Ureter (tissue), 1 donor: ENCODE data around the gene AASDHPPT. TPM values are rescaled to one million over a fixed set of nuclear protein-coding genes. Genes with fewer than 3 reads are reported as not detected.
"Not testable (repeated sequence)": the region's sequence is repeated elsewhere in the genome, so short reads cannot be mapped to it uniquely, and the experiment has no call there.

ENCODE experiments used
- DNase-seq: peaks from one replicate; pipeline ENCODE4 v3.0.0-alpha.2; 2020; ENCODE audit warnings: low spot score
- total RNA-seq: library from RNA; stranded (reverse); gene quantifications from one replicate; pipeline ENCODE4 v1.2.4, GENCODE V29; 2023
- donor health status: DM: yes; HTN: yes; CAD: no.

Gene AASDHPPT, protein sequence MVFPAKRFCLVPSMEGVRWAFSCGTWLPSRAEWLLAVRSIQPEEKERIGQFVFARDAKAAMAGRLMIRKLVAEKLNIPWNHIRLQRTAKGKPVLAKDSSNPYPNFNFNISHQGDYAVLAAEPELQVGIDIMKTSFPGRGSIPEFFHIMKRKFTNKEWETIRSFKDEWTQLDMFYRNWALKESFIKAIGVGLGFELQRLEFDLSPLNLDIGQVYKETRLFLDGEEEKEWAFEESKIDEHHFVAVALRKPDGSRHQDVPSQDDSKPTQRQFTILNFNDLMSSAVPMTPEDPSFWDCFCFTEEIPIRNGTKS
- total RNA-seq: 29.7 TPM

DNA sequence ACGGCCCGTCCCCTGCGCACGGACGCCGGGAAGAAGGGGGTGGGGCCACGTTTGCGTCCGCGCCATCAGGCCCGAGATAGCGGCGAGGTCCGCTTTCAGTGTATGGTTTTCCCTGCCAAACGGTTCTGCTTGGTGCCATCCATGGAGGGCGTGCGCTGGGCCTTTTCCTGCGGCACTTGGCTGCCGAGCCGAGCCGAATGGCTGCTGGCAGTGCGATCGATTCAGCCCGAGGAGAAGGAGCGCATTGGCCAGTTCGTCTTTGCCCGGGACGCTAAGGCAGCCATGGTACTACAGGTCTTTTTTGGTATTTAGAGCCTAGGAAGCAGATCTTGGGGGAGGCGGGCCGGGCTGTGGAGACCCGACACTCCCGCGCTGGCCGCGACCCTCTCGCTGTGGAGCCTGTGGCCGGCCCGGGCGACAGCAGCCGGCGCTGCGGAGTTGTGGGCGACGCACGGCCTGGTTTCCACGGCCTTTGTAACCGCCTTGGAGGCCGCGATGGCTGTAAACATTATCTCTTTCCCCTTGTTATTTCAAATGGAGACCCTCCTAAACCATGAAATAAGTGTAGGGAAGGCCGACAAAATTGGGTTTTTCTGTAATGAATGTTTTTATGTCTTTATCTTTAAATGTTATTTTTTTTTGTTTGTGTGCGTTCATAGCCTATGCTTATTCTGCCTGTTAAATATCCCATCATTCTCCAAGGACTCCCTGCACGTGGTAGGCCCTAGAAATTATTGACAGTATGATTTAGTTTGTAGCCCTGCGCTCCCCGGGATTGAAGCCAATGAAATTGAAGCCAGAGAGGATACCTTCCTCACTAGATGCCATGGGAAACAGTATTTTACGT, at the start of gene AASDHPPT:
TSS of gene AASDHPPT (plus strand) at position 54 of the 847 bp plus-strand sequence. CDS start at position 103, 49 bp downstream.
- no peak for DNase-seq

GRCh38 chr11:106030609-106031008, 46.9 kb upstream of the AASDHPPT start:
- no peak for DNase-seq

DNA sequence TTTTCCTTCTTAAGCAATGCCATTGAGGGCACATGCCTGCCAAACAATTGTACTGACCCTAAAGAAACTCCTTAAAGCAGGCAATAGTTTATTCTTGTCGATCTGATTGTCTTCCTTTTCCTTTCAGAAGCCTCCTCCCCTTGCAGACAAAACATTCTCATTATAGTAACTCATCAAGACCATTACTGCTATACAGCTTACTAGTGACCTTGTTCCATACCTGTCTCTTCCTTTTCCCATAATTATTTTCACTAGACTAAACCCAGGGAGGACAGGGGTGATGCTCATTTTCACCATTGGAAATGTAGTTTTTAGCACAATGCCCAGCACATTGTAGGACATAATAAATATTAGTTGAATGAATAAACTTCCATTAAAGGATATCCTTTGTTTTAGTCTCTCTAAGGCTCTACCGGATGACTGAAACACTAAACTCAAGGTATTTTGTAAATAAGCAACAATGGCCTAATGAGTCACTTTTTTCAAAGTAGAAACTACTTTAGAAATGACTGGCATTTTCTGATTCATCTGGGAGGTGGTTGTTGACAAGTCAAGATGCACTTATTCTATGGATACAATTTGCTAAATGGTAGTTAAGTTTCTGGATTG, 46.2 kb upstream of the AASDHPPT start:
- no peak for DNase-seq

DNA sequence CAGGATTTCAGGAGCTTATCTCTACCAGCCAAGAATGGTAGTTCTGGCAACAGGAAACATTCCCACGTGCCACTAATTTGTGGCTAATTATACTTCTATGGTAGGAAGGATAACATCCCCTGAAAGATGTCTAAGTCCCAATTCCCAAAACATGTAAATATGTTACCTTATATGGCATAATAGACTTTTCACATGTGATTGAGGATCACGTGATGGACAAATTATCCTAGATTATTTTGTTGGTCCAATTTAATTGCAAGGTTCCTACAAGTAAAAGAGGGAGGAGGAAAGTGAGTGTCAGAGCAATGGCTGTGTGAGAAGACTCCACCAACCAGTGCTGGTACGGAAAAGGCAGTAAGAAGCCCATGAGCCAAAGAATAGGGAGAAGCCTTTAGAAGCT, 45.5 kb upstream of the AASDHPPT start:
- DNase-seq: no peak

DNA sequence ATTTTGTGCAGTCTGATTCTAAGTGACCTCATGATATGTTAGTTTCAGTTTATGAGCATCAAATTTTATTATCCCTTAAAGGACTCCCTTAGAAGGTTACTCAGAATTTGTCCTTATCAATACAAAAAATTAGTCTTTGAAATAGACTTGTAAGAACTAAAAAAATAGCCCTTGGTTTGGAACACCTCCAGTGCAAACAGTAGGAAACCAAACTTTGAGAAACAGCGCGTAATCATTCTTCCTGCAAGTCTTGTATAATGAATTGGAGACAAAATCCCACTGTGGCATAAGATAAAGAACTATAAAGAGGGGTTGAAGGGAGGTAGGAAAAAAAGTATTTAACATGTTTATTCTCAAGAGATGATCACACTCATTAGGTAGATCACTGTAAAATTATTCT, 44.6 kb upstream of the AASDHPPT start:
- no peak for DNase-seq

DNA sequence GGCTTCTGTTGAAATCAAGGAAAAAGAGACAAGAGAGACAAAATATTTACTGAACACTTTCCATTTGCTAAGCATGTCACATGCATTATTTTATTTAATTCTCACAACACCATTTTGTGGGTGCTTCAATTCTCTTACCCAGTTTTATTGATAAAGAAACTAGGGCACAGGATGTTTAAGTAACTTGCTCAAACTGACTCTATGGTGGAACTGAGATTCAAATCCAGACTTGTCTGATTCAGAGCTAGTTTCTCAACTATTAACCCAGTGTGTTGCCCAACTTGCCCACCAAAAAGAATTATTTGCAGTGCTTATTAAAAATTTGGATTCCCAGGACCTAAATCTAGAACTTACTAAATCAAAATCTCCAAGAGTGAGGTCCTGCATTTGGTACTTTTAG, 33.9 kb upstream of the AASDHPPT start:
- DNase-seq: no peak

GRCh38 chr11:106047631-106048030, 29.8 kb upstream of the AASDHPPT start:
- DNase-seq: no peak

DNA sequence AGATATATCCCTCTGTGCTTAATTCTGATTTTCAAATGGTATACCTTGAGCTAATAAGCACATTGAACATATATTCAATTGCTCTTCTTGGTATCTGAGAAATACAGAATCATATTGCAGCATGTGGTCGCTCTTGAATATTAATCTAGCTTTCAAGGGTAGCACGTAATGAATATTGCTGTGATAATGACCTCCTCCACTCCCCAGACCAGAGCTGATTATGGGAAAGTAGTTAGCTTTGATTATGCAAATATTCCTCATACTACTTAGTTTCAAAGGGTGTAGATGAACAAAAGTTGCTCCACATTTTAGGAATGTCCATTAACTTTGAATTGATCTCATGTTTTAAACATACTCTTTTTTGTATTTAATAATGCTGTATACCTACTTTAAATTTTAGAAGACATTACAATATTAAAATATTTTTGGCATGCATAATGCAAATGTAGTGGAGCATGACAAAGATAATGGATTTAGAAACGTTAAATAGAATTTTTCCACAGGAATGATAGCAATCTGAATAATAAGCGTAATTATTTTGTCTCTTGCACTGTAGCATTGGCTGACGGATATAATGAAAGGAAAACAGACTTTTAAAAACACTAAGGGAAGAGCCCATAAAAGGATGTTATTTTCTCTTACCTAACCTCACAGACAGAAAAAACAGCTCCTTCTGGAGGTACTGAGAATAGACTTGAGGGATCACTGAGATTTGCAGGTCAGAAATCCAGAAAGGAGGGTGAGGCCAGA, 27.6 kb upstream of the AASDHPPT start:
- no peak for DNase-seq

GRCh38 chr11:106051103-106051502, 26.4 kb upstream of the AASDHPPT start:
- DNase-seq: no peak

DNA sequence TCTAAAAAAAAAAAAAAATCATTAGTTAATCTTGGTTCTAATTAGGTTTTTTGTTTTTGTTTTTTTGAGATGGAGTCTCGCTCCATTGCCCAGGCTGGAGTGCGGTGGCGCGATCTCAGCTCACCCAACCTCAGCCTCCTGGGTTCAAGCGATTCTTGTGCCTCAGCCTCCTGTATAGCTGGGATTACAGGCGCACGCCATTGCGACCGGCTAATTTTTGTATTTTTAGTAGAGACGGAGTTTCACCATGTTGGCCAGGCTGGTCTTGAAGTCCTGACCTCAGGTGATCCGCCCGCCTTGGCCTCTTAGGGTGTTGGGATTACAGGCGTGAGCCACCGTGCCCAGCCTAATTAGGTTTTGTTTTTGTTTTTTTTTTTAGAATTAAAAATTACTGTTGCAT, 19.1 kb upstream of the AASDHPPT start:
- not testable (repeated sequence) for DNase-seq

GRCh38 chr11:106059617-106060016, 17.8 kb upstream of the AASDHPPT start:
- DNase-seq: no peak

DNA sequence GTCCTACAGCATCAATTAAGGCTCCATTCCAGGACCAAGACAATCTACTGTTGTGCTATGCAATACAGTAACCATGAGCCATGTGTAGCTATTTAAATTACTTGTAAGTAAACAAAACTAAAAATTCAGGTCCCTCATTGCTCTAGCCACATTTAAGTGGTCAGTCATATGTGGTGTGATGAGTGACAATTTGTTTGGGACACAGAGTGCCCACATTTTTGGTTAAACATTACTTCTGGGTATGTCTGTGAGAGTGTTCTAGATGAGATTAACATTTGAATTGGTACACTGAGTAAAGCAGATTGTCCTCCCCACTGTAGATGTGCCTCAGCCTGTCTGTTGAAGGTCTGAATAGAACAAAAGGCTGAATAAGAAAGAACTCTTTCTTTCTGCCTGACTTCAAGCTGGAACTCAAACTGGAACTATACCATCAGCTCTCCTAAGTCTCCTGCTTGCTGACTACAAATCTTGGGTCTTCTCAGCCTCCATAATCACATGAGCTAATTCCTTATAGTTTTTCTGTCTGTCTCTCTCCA, 16.1 kb upstream of the AASDHPPT start:
- no peak for DNase-seq

DNA sequence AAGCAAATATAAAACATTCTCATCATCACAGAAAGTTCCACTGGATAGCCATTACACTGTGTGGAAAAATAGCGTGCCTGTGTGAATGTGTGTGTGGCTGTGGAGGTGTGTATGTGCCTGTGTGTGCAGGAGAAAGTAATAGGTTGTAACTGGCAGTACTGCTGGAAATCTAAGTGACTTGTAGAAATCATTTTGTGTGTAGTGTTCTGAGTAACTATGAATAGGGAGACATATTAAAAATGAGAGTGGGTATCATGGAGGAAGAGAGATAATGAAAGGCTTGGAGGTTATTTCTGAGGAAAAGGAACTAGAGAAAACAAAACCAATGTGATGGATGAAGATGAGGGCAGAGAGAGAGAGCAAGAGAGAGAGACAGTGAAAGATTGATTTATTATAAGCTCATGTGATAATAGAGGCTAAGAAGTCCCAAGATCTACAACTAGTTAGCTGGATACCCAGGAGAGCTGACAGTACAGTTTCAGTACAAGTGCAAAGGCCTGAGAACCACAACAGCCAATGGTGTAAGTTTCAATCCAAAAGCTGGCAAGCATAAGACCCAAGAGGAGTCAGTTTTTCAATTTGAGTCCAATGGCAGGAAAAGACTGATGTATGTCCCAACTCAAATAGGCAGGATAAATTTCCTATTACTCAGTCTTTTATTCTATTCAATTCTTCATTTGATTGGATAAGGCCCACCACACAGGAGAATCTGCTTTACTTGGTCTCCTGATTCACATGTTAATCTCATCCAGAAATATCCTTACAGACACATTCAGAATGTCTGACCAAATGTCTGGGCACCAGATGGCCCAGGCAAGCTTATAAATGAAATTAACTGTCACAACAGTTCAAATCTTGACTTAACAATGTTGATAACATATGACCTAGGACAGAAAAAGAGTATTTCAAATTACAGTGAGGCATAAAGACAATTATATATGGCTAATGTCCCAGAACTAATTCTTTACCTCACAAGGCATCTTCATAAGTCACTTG, 15.2 kb upstream of the AASDHPPT start:
- no peak for DNase-seq

DNA sequence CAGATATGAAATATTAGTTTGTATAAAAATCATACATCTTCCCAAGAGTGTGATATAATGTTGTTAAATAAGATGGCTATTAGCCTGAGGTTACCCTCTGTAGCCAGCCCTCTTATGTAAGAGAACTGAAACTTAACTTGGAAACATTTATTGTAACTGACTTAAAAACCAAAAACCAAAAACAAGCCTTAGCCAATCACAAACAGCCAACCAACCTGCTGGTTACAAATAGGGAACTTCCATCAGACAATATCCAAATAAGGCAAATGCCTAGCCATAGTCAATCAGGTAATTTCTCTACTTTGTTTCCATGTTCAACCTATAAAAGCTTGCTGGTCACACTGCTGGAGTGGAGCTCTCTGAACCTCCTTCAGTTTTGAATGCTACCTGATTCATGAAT, 14.5 kb upstream of the AASDHPPT start:
- DNase-seq: no peak

DNA sequence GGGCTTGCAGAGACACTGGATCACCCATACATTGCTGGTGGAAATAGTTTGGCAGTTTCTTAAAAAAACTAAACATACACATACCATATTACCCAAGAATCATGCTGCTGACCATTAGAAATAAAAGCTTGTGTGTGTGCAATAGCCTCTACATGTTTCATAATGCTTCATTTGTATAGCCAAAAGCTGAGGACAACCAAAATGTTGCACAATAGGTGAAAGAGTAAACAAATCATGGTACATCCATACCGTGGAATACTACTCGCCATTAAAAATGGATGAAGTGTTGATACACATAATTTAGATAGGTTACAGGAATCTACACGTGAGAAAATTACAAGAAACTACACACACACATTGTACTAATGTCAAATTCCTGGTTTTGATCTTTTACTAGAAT, 6.9 kb upstream of the AASDHPPT start:
- no peak for DNase-seq

DNA sequence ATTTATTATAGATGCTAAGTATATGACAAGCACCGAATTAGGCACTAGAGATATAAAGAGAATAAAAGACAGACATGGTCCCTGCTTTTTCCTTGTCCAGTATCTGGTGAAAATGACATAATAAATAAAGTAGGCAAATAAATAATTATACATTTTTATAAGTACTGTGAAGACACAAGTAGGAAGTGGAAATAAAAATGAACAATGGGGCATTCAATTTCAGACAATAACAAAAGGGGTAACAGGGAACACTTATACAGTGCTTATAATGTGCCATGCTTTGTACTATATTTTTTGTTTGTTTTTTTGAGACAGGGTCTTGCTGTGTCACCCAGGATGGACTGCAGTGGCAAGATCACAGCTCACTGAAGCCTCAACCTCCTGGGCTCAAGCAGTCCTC, 4.7 kb upstream of the AASDHPPT start:
- no peak for DNase-seq

- DNase-seq: no peak
Observed at GRCh38 chr11:106076171-106076918, 1.1 kb upstream of the AASDHPPT start.

DNA sequence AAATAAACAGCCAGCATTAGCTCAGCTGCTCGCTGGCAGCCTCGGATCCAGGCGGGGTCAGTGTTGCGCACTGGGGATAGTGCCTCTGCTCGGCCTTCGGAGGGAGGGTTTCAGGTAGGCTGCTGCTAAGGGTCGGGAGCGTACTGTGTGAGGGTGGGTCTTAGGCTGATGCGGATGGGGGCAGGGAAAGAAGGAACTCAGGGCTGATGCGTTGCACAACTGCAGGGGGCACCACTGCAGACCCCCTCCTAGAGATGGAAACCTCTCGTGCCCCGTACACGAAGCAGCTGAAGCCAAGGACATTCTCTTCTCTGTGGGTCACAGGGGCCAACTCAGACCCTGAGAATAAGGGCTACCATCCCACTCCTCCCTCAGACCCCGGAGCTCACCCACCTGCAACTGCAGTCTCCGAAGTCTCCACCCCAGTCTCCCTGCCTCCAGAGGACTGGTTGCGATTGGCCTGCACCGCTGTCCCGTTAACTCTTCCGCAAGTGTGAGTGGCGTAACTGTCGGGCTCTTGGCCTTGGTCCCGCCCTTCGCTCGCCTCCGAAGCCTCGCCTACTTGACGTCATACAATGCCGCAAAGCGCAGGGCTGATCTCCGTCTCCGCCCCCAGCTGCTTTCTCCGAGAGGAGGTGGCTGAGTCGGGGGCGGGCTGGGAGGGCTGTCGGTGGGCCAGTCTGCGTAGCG, 398 bp upstream of the AASDHPPT start, which contains the start of gene KBTBD3:
TSS of gene KBTBD3 (minus strand) at position 429 of the 690 bp plus-strand sequence. CDS start 18,250 bp downstream, outside the sequence.
- peak; percentile 99 for DNase-seq

DNA sequence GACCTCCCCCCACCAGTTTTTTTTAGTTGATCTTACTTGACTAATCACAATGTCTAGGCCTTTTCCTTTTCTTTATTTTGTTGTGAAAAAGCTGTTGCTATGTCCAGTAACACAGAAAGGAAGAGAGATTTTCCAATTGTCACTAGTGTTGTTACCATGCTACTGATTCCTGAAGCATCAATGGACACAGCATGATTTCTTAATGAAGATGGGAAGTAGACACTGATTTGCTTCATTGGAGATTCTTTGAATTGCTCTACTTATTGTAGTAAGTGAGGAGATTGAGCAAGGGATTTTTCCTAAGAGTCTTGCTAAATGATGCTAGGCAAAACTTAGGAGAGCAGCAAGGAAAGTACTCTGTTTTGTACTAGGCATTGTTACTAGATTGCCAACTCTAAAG, 4.6 kb downstream of the AASDHPPT start:
- DNase-seq: no peak
